ENCODE data around the gene LPIN1.

Gene LPIN1

GRCh38 chr2:11732587-11732986 lies 13.8 kb upstream of the LPIN1 start:
- TF ChIP-seq, protein P1, sequence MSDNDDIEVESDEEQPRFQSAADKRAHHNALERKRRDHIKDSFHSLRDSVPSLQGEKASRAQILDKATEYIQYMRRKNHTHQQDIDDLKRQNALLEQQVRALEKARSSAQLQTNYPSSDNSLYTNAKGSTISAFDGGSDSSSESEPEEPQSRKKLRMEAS (IDR thresholded peaks at IDR 0.05): no peak
- TF ChIP-seq CREB1 (IDR thresholded peaks at IDR 0.05; ENCODE audit: low read depth) (no peak), REST (IDR thresholded peaks at IDR 0.05; ENCODE audit: low read depth) (no peak), TCF12 (IDR thresholded peaks at IDR 0.05; ENCODE audit: low read depth) (no peak), ZBTB7A (IDR thresholded peaks at IDR 0.05; ENCODE audit: low read depth) (no peak), NFIC (IDR thresholded peaks at IDR 0.05) (no peak), TAF1 (IDR thresholded peaks at IDR 0.05; ENCODE audit: low read depth) (no peak), RAD21 (IDR thresholded peaks at IDR 0.05; ENCODE audit: low read depth) (no peak), FOXM1 (IDR thresholded peaks at IDR 0.05; ENCODE audit: borderline replicate concordance, low read depth) (no peak), YY1 (IDR thresholded peaks at IDR 0.05; ENCODE audit: low read depth) (no peak), EGR1 (IDR thresholded peaks at IDR 0.05) (no peak), CEBPB (IDR thresholded peaks at IDR 0.05) (no peak), TEAD4 (IDR thresholded peaks at IDR 0.05) (no peak), EP300 (IDR thresholded peaks at IDR 0.05; ENCODE audit: borderline replicate concordance) (no peak)
- TF ChIP-seq, protein P2, sequence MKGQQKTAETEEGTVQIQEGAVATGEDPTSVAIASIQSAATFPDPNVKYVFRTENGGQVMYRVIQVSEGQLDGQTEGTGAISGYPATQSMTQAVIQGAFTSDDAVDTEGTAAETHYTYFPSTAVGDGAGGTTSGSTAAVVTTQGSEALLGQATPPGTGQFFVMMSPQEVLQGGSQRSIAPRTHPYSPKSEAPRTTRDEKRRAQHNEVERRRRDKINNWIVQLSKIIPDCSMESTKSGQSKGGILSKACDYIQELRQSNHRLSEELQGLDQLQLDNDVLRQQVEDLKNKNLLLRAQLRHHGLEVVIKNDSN (IDR thresholded peaks at IDR 0.05): no peak

DNA sequence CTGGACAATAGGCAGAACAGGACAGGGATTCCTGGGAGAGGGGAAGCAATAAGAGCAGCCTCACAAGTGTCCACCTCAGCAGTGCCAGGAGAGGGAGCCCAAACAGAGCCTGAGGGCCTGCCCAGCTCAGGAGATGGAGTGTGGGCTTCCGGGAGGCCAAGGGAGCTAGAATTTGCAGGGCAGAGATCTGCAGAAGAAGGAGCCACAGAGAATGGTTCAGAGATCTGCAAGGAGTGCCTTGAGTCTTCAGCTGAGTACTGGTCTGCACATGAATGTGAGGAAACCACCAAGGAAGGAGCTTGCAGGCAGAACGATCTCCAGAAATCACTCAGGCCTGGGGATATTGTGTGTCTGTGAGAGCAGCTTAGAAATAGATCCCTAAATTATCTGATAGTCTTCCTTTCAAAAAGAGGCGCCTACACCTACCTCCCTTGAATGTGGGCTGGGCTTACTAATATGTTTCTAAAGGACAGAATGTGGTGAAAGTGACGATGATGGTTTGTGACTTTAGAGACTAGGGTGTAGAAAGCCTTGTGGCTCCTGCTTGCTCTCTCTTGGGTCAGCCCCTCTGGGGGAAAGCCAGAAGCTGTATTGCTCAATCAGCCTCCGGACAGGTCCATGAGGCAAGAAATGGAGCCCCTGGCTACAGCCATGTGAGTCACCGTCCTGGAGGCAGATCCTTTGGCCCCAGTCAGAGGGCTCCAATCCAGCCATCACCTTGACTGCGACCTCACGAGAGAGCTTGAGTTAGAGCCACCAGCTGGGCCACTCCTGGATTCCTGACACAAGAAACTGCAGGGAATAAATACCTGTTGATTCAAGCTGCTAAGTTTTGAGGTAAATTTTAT lies 7.6 kb upstream of the LPIN1 start:
- TF ChIP-seq, protein P2 (IDR thresholded peaks at IDR 0.05): no peak
- TF ChIP-seq RAD21 (IDR thresholded peaks at IDR 0.05; ENCODE audit: low read depth) (peak; percentile 57), EP300 (IDR thresholded peaks at IDR 0.05; ENCODE audit: borderline replicate concordance) (no peak), TAF1 (IDR thresholded peaks at IDR 0.05; ENCODE audit: low read depth) (no peak), TEAD4 (IDR thresholded peaks at IDR 0.05) (no peak), CREB1 (IDR thresholded peaks at IDR 0.05; ENCODE audit: low read depth) (no peak), NFIC (IDR thresholded peaks at IDR 0.05) (no peak), ZBTB7A (IDR thresholded peaks at IDR 0.05; ENCODE audit: low read depth) (no peak), EGR1 (IDR thresholded peaks at IDR 0.05) (no peak), YY1 (IDR thresholded peaks at IDR 0.05; ENCODE audit: low read depth) (no peak), REST (IDR thresholded peaks at IDR 0.05; ENCODE audit: low read depth) (no peak), CEBPB (IDR thresholded peaks at IDR 0.05) (peak; percentile 66)

- no peak for TF ChIP-seq TAF1 (IDR thresholded peaks at IDR 0.05; ENCODE audit: low read depth)
- TF ChIP-seq REST (IDR thresholded peaks at IDR 0.05; ENCODE audit: low read depth): no peak
- TF ChIP-seq RAD21 (IDR thresholded peaks at IDR 0.05; ENCODE audit: low read depth): no peak
These were observed 5.7 kb upstream of the LPIN1 start for GRCh38 chr2:11740723-11741122.

DNA sequence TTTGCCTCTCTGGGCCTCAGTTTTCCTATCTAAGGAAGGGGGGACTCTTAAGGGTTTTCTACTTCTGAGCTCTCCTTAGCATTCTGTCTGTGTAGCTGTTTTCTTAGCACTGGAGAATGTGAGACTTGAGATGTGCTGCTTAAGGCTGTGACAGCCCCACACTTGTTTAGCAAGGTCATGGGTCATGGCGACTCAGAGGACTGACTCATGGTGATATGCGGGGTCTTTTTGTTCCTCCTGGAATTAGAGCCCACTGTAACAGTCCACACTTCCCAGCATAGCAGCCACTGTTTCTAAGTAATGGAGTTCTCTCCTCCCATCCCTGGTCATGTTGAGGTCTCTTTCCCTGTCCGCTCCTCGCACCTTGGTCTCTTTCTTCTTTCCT lies 4.1 kb upstream of the LPIN1 start:
- TF ChIP-seq EGR1 (IDR thresholded peaks at IDR 0.05) (no peak), CREB1 (IDR thresholded peaks at IDR 0.05; ENCODE audit: low read depth) (no peak), FOXM1 (IDR thresholded peaks at IDR 0.05; ENCODE audit: borderline replicate concordance, low read depth) (no peak), REST (IDR thresholded peaks at IDR 0.05; ENCODE audit: low read depth) (no peak), RAD21 (IDR thresholded peaks at IDR 0.05; ENCODE audit: low read depth) (no peak), YY1 (IDR thresholded peaks at IDR 0.05; ENCODE audit: low read depth) (no peak)
- TF ChIP-seq, protein P2 (IDR thresholded peaks at IDR 0.05): no peak
